HCT116 (cell line): ENCODE measurements around the gene FBP1. TPM values are rescaled to one million over a fixed set of nuclear protein-coding genes. Genes with fewer than 3 reads are reported as not detected.

Experiments used
- ATAC-seq: fragments of 200-7000 bp; cut with Tn5 transposase; 2 replicates; pipeline ENCODE4 v1.9.1; 2020; ENCODE audit warnings: mild to moderate bottlenecking, moderate library complexity
- BruUV-seq: library from RNA; stranded (reverse); fragments of 400-500 nt; replicated peaks from 2 replicates; lab custom pipeline; 2021; lab: Mats Ljungman, UMichigan
- CTCF ChIA-PET: fragments of 300-600 bp; sonication (Branson Sonifier 250); formaldehyde crosslinking; loops from one replicate; lab custom pipeline; 2021; ENCODE audit warnings: antibody characterized with exemption; lab: Charles Lee
- POLR2A ChIA-PET: fragments of 300-600, 350-600 bp; sonication (Branson Sonifier 250); formaldehyde crosslinking; loops from one replicate; lab custom pipeline; 2021; ENCODE audit warnings: antibody characterized with exemption; lab: Charles Lee
- RAD21 ChIA-PET, 2 experiments: fragments of 300-600 bp; sonication (Branson Sonifier 250); formaldehyde crosslinking; loops; one replicate each; lab custom pipeline; 2023; ENCODE audit warnings: low total read pairs in 2 of 2; ENCODE audit not compliant: uncharacterized antibody in 2 of 2, unreplicated experiment in 2 of 2, low non-redundant PET in 1 of 2; lab: Charles Lee
- DNase-seq: peaks from one replicate; pipeline ENCODE4 v3.0.0-alpha.2; 2010; ENCODE audit warnings: low read depth, low spot score
- H2AFZ ChIP-seq: fragments of 200-600 bp; shearing (Covaris generic), sonication (generic); 2 replicates; pipeline ENCODE4 v1.6.1; 2017; ENCODE audit warnings: low read depth, mixed run types, mixed read lengths, antibody characterized with exemption, low read length; ENCODE audit not compliant: poor library complexity, severe bottlenecking
- H3K27ac ChIP-seq: 2 replicates; pipeline ENCODE4 v1.5.1; 2012; ENCODE audit warnings: low read depth, low read length
- H3K27me3 ChIP-seq: fragments of 200-600 bp; sonication (generic); 2 replicates; pipeline ENCODE4 v1.6.1; 2016; ENCODE audit warnings: mixed run types, low read length, mixed read lengths; ENCODE audit not compliant: insufficient read depth
- H3K36me3 ChIP-seq, 2 experiments: fragments of 200-500 bp in 1 of 2; fragments of 200-600 bp in 1 of 2; sonication (Bioruptor generic) in 1 of 2; sonication (generic) in 1 of 2; 2 replicates each; pipeline versions ENCODE4 v1.5.1 to v1.6.1; 2014 to 2016; ENCODE audit warnings: low read length in 2 of 2, inconsistent platforms in 1 of 2, mixed read lengths in 1 of 2, mixed run types in 1 of 2; ENCODE audit not compliant: insufficient read depth in 2 of 2, control insufficient read depth in 1 of 2
- H3K4me1 ChIP-seq, 2 experiments: fragments of 200-600 bp in 1 of 2; sonication (generic) in 1 of 2; 2 replicates each; pipeline versions ENCODE4 v1.5.1 to v1.6.1; 2012 to 2017; ENCODE audit warnings: low read length in 2 of 2, inconsistent platforms in 1 of 2, mild to moderate bottlenecking in 1 of 2, mixed read lengths in 1 of 2, mixed run types in 1 of 2, moderate library complexity in 1 of 2; ENCODE audit not compliant: insufficient read depth in 2 of 2, control insufficient read depth in 1 of 2
- H3K4me2 ChIP-seq: fragments of 200-600 bp; sonication (generic); 2 replicates; pipeline ENCODE4 v1.6.1; 2017; ENCODE audit warnings: mixed run types, low read length, mixed read lengths
- H3K4me3 ChIP-seq, 2 experiments: fragments of 200-600 bp in 1 of 2; sonication (generic) in 1 of 2; replicated peaks in 1 of 2; 2 replicates each; pipeline ENCODE4 v1.5.1; 2011 to 2016; ENCODE audit warnings: low read length in 2 of 2, control low read depth in 1 of 2, low read depth in 1 of 2, mild to moderate bottlenecking in 1 of 2, mixed read lengths in 1 of 2, mixed run types in 1 of 2
- H3K79me2 ChIP-seq: fragments of 200-600 bp; sonication (generic); 2 replicates; pipeline ENCODE4 v1.6.1; 2017; ENCODE audit warnings: mild to moderate bottlenecking, mixed run types, low read length, moderate library complexity, mixed read lengths; ENCODE audit not compliant: insufficient read depth
- H3K9ac ChIP-seq: fragments of 200-600 bp; sonication (generic); 2 replicates; pipeline ENCODE4 v1.6.1; 2016; ENCODE audit warnings: low read length, mixed read lengths
- H3K9me2 ChIP-seq: fragments of 200-600 bp; sonication (generic), shearing (Covaris generic); 2 replicates; pipeline ENCODE4 v1.6.1; 2017; ENCODE audit warnings: mixed run types, mild to moderate bottlenecking, moderate library complexity; ENCODE audit not compliant: insufficient read depth
- H3K9me3 ChIP-seq, 2 experiments: fragments of 200-500 bp in 1 of 2; fragments of 200-600 bp in 1 of 2; sonication (Bioruptor generic) in 1 of 2; sonication (generic) in 1 of 2; 2 replicates each; pipeline ENCODE4 v1.6.1; 2014 to 2017; ENCODE audit warnings: low read length in 2 of 2, mixed read lengths in 2 of 2, inconsistent platforms in 1 of 2, low read depth in 1 of 2, mild to moderate bottlenecking in 1 of 2, mixed run types in 1 of 2, moderate library complexity in 1 of 2; ENCODE audit not compliant: control insufficient read depth in 1 of 2, insufficient read depth in 1 of 2
- H4K20me1 ChIP-seq: fragments of 200-600 bp; sonication (generic), shearing (Covaris generic); 2 replicates; pipeline ENCODE4 v1.6.1; 2017; ENCODE audit warnings: mixed run types, mild to moderate bottlenecking, moderate library complexity; ENCODE audit not compliant: insufficient read depth
- EGR1 ChIP-seq: IDR thresholded peaks from 2 replicates; pipeline ENCODE4 v1.6.1; 2012; ENCODE audit warnings: low read depth
- REST ChIP-seq: IDR thresholded peaks from 2 replicates; pipeline ENCODE4 v1.6.1; 2012; ENCODE audit warnings: low read depth
- SIN3A ChIP-seq: IDR thresholded peaks from 2 replicates; pipeline ENCODE4 v1.6.1; 2012; ENCODE audit warnings: low read depth
- SP1 ChIP-seq: IDR thresholded peaks from 2 replicates; pipeline ENCODE4 v1.6.1; 2012; ENCODE audit warnings: low read depth
- YY1 ChIP-seq: IDR thresholded peaks from 2 replicates; pipeline ENCODE4 v1.6.1; 2011; ENCODE audit warnings: low read length, low read depth, moderate library complexity, mild to moderate bottlenecking; ENCODE audit not compliant: insufficient replicate concordance; ENCODE audit errors: extremely low read depth
- ZFX ChIP-seq: fragments of 450-650 bp; IDR thresholded peaks from 2 replicates; pipeline ENCODE4 v1.6.1; 2017
- intact Hi-C: fragments of 100-400 bp; cut with micrococcal nuclease; formaldehyde crosslinking; loops from 2 replicates; pipeline ENCODE4 v1.10.0; 2022
- total RNA-seq: library from RNA; stranded (reverse); gene quantifications from one replicate; pipeline ENCODE4 v1.2.1, GENCODE V29; 2021; ENCODE audit not compliant: unreplicated experiment

Gene FBP1
- total RNA-seq, 1 experiment from 2014 or later, result 0.42 TPM

- no peaks in the 10 kb centered on the region for H3K9me2 ChIP-seq
- TF ChIP-seq SIN3A (no peak), SP1 (no peak), ZFX (no peak), EGR1 (no peak), YY1 (no peak), REST (no peak)
- no peak overlapping the region for H3K4me3 ChIP-seq
- RAD21 ChIA-PET, result interaction anchor here (0.9 to 3.2 kb wide), 10 partner anchors 11 to 487 kb away, joined by 3 to 14 read pairs (median 6); no protein-coding TSS in a partner anchor
- DNase-seq (no peak), ATAC-seq (no peak)
- H3K27me3 ChIP-seq, result peaks cover 16% of the 10 kb centered on the region; the same call in 1 of the 2 replicates
- POLR2A ChIA-PET, result no interaction called here
- no peak overlapping the region for H3K9ac ChIP-seq
- no peaks in the 10 kb centered on the region for H3K9me3 ChIP-seq
- no TSS peak for BruUV-seq
- no peak overlapping the region for H3K27ac ChIP-seq
- no peaks in the 10 kb centered on the region for H3K4me1 ChIP-seq
- H2AFZ ChIP-seq, result no peak overlapping the region
- intact Hi-C loops, result loop anchor here (1.0 to 2.0 kb wide), 3 partner anchors 447 to 488 kb away; no protein-coding TSS in a partner anchor
- no peaks in the 10 kb centered on the region for H4K20me1 ChIP-seq
- no peaks in the 10 kb centered on the region for H3K79me2 ChIP-seq
- H3K36me3 ChIP-seq, result no peaks in the 10 kb centered on the region
- no peak overlapping the region for H3K4me2 ChIP-seq
- CTCF ChIA-PET, result interaction anchor here (0.6 to 4.3 kb wide), 8 partner anchors 11 to 1537 kb away, joined by 3 to 158 read pairs (median 6); no protein-coding TSS in a partner anchor
Measured at GRCh38 chr9:94680621-94681020, 41.3 kb upstream of the FBP1 start.
